Mesendoderm (in vitro differentiated cells): Measurements from ENCODE around the gene MGAT3.

Experiments used
- DNase-seq: peaks from one replicate; pipeline ENCODE4 v3.0.0; 2013
- H2AK5ac ChIP-seq: 2 replicates; pipeline ENCODE4 v1.6.1; 2013; ENCODE audit warnings: low read length, inconsistent platforms
- H2BK120ac ChIP-seq: 2 replicates; pipeline ENCODE4 v1.6.1; 2013; ENCODE audit warnings: low read depth, mild to moderate bottlenecking, low read length, moderate library complexity, mixed read lengths
- H2BK15ac ChIP-seq: replicated peaks from 2 replicates; pipeline ENCODE4 v1.6.1; 2013; ENCODE audit warnings: low read depth, mild to moderate bottlenecking, moderate library complexity
- H2BK5ac ChIP-seq: 2 replicates; pipeline ENCODE4 v1.6.1; 2013; ENCODE audit warnings: low read length, inconsistent platforms
- H3K18ac ChIP-seq: 2 replicates; pipeline ENCODE4 v1.6.1; 2013; ENCODE audit warnings: mild to moderate bottlenecking, low read length, mixed read lengths
- H3K23ac ChIP-seq: one replicate; pipeline ENCODE4 v1.6.1; 2013; ENCODE audit warnings: low read length
- H3K27ac ChIP-seq: 2 replicates; pipeline ENCODE4 v1.5.1; 2013; ENCODE audit warnings: low read depth, mild to moderate bottlenecking, inconsistent platforms, low read length, moderate library complexity
- H3K27me3 ChIP-seq: 2 replicates; pipeline ENCODE4 v1.6.1; 2013; ENCODE audit warnings: low read length, control low read depth, mild to moderate bottlenecking, inconsistent platforms; ENCODE audit not compliant: insufficient read depth, poor library complexity
- H3K36me3 ChIP-seq: 2 replicates; pipeline ENCODE4 v1.6.1; 2013; ENCODE audit warnings: low read length, inconsistent platforms; ENCODE audit not compliant: control insufficient read depth, insufficient read depth
- H3K4ac ChIP-seq: one replicate; pipeline ENCODE4 v1.6.1; 2013; ENCODE audit warnings: low read depth, mild to moderate bottlenecking, low read length, moderate library complexity
- H3K4me1 ChIP-seq: 2 replicates; pipeline ENCODE4 v1.6.1; 2013; ENCODE audit warnings: low read depth, low read length, inconsistent platforms; ENCODE audit not compliant: control insufficient read depth
- H3K4me2 ChIP-seq: 2 replicates; pipeline ENCODE4 v1.6.1; 2013; ENCODE audit warnings: low read length
- H3K4me3 ChIP-seq: 2 replicates; pipeline ENCODE4 v1.5.1; 2013; ENCODE audit warnings: mild to moderate bottlenecking, low read length
- H3K56ac ChIP-seq: one replicate; pipeline ENCODE4 v1.6.1; 2013; ENCODE audit warnings: low read length
- H3K79me1 ChIP-seq: 2 replicates; pipeline ENCODE4 v1.6.1; 2013; ENCODE audit warnings: low read length, inconsistent platforms
- H3K79me2 ChIP-seq: 2 replicates; pipeline ENCODE4 v1.6.1; 2013; ENCODE audit warnings: mild to moderate bottlenecking, low read length; ENCODE audit not compliant: control insufficient read depth, insufficient read depth
- H3K9ac ChIP-seq: 2 replicates; pipeline ENCODE4 v1.6.1; 2013; ENCODE audit warnings: low read length, inconsistent platforms
- H4K5ac ChIP-seq: one replicate; pipeline ENCODE4 v1.6.1; 2013; ENCODE audit warnings: low read length
- H4K8ac ChIP-seq: one replicate; pipeline ENCODE4 v1.6.1; 2013; ENCODE audit warnings: low read depth, mild to moderate bottlenecking, control low read depth, low read length, moderate library complexity
- WGBS: extraction: QIAGEN DNeasy Blood & Tissue Kit; methylation state at CpG from one replicate; pipeline ENCODE4 v1.1.7; 2013; ENCODE audit warnings: low lambda C conversion rate, missing lambda C conversion rate; ENCODE audit not compliant: insufficient coverage; ENCODE audit errors: extremely low coverage; 5-methylcytosine and 5-hydroxymethylcytosine counted together

The MGAT3 gene

DNA sequence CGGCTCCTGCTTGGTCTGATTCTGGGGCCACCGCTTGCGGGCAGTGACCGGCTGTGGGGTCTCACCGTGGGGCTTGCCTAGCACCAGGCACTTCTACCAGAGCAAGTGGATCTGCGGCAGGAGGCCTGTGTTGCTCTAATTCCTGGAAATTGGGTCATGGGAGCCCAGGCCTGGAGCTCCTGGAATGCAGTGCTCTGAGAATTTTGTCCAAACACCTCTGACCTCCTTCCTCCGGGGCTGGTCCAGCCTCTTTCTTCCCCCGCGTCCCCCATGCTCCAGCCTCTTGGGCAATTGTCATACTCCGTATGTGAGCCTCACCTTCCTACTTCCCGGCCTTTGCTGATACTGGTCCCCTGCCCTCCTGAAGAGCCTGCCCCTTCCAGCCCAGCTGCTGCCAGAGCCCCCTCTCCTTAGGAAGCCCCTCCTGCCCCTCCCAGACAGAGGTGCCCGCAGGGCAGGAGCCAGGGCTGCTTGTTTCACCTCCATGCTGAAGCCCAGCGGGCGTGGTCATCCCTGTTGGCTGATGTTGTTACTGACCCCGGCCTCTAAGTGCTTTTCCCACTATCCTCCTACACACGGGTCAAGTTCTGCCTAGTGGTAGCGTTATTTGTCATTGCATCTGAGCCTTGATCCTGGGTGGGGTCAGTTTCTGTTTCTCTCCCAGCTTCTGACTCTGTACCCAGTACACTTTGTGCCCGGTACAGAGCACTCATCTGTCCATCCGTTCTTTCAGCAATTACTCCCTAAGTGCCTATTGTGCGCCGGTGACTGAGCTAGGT is 9.6 kb downstream of the MGAT3 start:
- no peaks in the 10 kb centered on the region for H3K27me3 ChIP-seq
- H2BK5ac ChIP-seq = no peak overlapping the region
- WGBS = no CpG with 5 or more reads among the region's 21 CpGs
- no peak overlapping the region for H4K5ac ChIP-seq
- no peak overlapping the region for H4K8ac ChIP-seq
- no peak overlapping the region for H3K18ac ChIP-seq
- peaks cover 11% of the 10 kb centered on the region for H3K4me1 ChIP-seq
- DNase-seq = no peak
- H2BK120ac ChIP-seq = no peak overlapping the region
- no peaks in the 10 kb centered on the region for H3K36me3 ChIP-seq
- no peak overlapping the region for H3K9ac ChIP-seq
- H3K27ac ChIP-seq = no peak overlapping the region
- no peak overlapping the region for H3K23ac ChIP-seq
- no peak overlapping the region for H3K4me2 ChIP-seq
- H3K79me1 ChIP-seq = peaks cover 4% of the 10 kb centered on the region
- H3K4ac ChIP-seq = no peak overlapping the region
- H3K56ac ChIP-seq = no peak overlapping the region
- H3K4me3 ChIP-seq = no peak overlapping the region
- no peak overlapping the region for H2AK5ac ChIP-seq
- H2BK15ac ChIP-seq = no peak overlapping the region
- no peaks in the 10 kb centered on the region for H3K79me2 ChIP-seq

DNA sequence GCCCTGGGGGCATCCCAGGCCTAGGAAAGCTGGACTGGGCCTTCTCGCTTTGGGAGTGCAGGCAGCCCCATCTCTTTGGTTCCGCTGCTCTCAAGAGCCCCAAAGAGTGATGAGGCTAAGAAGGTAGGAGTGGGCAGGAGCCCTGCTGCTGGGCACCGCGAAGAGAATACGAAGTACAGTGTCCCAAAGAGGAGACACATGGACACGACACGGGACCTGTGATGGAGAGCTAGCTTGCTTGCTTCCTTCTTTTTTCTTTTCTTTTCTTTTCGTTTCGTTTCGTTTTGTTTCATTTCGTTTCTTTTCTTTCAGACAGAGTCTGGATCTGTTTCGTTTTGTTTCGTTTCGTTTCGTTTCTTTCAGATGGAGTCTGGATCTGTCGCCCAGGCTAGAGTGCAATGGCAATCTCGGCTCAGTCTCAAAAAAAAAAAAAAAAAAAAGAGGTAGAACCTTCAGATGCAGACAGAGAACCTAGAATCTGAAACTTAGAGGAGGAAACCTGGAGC is 10.6 kb downstream of the MGAT3 start:
- no peak overlapping the region for H3K27ac ChIP-seq
- H3K56ac ChIP-seq = no peak overlapping the region
- H4K5ac ChIP-seq = no peak overlapping the region
- H3K4me2 ChIP-seq = no peak overlapping the region
- no peak overlapping the region for H2BK120ac ChIP-seq
- H3K23ac ChIP-seq = peak overlapping the region; percentile 6
- H3K4me3 ChIP-seq = no peak overlapping the region
- no peaks in the 10 kb centered on the region for H3K27me3 ChIP-seq
- peaks cover 4% of the 10 kb centered on the region for H3K79me1 ChIP-seq
- no peak overlapping the region for H2BK5ac ChIP-seq
- H3K36me3 ChIP-seq = no peaks in the 10 kb centered on the region
- no peak overlapping the region for H3K4ac ChIP-seq
- no peaks in the 10 kb centered on the region for H3K79me2 ChIP-seq
- WGBS = no CpG with 5 or more reads among the region's 17 CpGs
- H3K9ac ChIP-seq = no peak overlapping the region
- no peak overlapping the region for H2BK15ac ChIP-seq
- no peak overlapping the region for H4K8ac ChIP-seq
- no peak for DNase-seq
- peaks cover 19% of the 10 kb centered on the region for H3K4me1 ChIP-seq
- no peak overlapping the region for H3K18ac ChIP-seq
- no peak overlapping the region for H2AK5ac ChIP-seq

DNA sequence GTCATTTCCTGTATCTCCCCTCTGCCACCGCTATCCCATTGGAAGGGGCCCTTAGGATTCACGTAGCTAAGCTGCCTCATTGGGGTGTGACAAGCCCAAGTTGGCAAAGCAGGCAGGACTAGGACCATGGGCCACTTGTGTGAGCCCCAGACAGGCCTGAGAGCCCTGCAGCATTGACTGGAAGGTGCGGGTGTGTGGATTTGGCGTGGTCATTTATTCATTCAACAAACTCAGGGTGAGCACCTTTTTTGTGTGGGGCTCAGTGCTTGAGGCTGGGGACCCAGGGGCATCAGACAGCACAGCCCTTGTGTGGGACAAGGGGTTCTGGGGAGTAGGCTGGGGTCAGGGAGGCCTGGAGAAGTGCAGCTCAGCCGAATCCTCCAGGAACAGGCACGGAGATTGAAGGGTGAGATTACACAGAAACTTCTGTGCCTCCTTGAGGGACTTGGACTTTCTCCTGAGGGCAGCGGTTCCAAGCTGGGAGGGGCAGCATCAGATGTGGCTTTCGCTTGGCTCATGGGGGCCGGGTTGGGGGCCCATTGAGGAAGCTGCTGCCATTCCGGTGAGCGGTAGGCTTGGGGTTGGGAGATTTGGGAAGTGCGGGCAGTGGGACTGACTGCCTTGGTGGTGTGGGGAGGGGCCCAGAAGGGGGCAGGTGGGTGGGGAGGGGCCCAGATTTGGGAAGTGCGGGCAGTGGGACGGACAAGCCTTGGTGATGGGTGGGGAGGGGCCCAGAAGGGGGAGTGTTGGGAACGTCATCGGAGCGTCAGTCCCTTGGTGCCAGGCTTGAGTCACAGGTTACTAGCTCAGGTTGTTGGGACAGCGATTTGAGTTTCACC is 11.9 kb downstream of the MGAT3 start:
- H3K56ac ChIP-seq = no peak overlapping the region
- no peak overlapping the region for H3K4me2 ChIP-seq
- no peaks in the 10 kb centered on the region for H3K79me2 ChIP-seq
- no peak overlapping the region for H4K5ac ChIP-seq
- WGBS = no CpG with 5 or more reads among the region's 18 CpGs
- H3K4me3 ChIP-seq = no peak overlapping the region
- H2BK5ac ChIP-seq = no peak overlapping the region
- H4K8ac ChIP-seq = no peak overlapping the region
- no peaks in the 10 kb centered on the region for H3K36me3 ChIP-seq
- H3K79me1 ChIP-seq = peaks cover 2% of the 10 kb centered on the region
- no peak overlapping the region for H2AK5ac ChIP-seq
- H3K27ac ChIP-seq = no peak overlapping the region
- H3K18ac ChIP-seq = no peak overlapping the region
- H3K4me1 ChIP-seq = peaks cover 25% of the 10 kb centered on the region
- no peak overlapping the region for H3K9ac ChIP-seq
- no peak overlapping the region for H3K23ac ChIP-seq
- H2BK120ac ChIP-seq = no peak overlapping the region
- H3K4ac ChIP-seq = no peak overlapping the region
- no peak for DNase-seq
- H3K27me3 ChIP-seq = no peaks in the 10 kb centered on the region
- H2BK15ac ChIP-seq = no peak overlapping the region

DNA sequence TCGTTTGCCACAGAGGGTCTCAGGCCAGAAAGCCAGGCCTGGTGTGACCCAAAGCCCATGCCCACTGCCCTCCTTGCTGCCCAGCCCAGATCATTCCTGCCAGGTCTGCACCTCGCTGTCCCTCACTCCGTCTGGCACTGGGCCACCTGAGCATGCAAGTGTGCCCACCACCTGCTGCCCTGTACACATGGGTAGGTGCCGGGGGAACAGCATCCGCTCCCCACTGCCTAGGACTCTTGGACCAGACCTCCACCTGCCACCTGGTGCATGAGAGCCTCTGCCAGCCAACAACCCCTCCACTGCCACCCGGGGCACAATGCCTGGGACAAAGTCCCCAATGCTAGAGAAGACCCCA is 12.5 kb downstream of the MGAT3 start:
- Histone ChIP-seq H3K9ac (no peak overlapping the region), H3K4me2 (no peak overlapping the region), H3K27ac (no peak overlapping the region), H3K27me3 (no peaks in the 10 kb centered on the region), H3K79me1 (no peaks in the 10 kb centered on the region), H4K5ac (no peak overlapping the region), H3K4me3 (no peak overlapping the region), H3K4me1 (peaks cover 30% of the 10 kb centered on the region), H3K23ac (no peak overlapping the region), H2BK120ac (no peak overlapping the region), H2BK15ac (no peak overlapping the region), H2AK5ac (no peak overlapping the region), H3K18ac (no peak overlapping the region), H3K56ac (peak overlapping the region; percentile 66), H3K4ac (no peak overlapping the region), H4K8ac (no peak overlapping the region), H3K36me3 (no peaks in the 10 kb centered on the region), H3K79me2 (no peaks in the 10 kb centered on the region), H2BK5ac (no peak overlapping the region)
- DNase-seq = no peak
- no CpG with 5 or more reads among the region's 6 CpGs for WGBS

DNA sequence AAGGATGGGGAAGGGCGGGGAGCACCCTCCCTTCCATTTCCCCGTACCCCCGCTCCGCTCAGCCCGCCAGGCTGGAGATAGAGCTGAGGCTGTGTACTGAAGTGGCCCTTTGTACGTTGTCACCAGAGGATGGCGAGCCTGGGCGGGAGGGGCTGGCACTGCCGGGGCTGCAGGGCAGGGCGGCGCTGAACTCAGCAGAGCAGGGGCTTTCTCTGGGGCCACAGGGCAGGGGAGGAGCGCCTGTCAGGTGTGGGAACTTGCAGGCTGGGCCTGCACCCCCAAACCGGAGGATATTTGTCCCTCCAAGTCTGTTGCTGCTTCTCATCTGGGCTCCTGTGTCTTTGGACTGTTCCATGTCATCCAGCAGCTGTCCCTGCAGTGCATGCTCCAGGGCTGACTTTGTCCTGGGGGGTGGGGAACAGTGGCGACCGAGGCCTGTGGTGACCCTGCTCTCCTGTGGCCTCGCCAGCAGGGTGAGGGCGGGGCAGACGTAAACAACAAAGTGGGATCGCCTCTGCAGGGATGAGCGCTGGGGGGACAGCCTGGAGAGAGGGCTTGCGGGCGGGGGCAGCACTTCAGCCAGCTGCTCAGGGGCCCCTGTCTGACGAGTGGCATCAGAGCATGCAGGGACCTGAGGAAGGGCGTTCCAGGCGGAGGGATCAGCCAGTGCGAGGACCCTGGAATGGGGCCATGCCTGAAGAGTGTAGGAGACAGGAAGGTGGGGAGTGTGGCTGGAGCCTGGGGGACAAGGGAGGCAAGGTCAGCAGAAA is 13.1 kb downstream of the MGAT3 start:
- Histone ChIP-seq H3K27me3 (no peaks in the 10 kb centered on the region), H4K8ac (no peak overlapping the region), H3K36me3 (no peaks in the 10 kb centered on the region), H3K79me1 (no peaks in the 10 kb centered on the region), H4K5ac (no peak overlapping the region), H2BK120ac (no peak overlapping the region), H2AK5ac (peak overlapping the region; percentile 91), H2BK15ac (no peak overlapping the region), H2BK5ac (peak overlapping the region; percentile 3), H3K79me2 (no peaks in the 10 kb centered on the region), H3K56ac (peak overlapping the region; percentile 66), H3K18ac (no peak overlapping the region), H3K9ac (peak overlapping the region; percentile 36), H3K23ac (no peak overlapping the region), H3K4me3 (no peak overlapping the region), H3K4me1 (peaks cover 32% of the 10 kb centered on the region), H3K27ac (no peak overlapping the region), H3K4ac (no peak overlapping the region), H3K4me2 (no peak overlapping the region)
- no peak for DNase-seq
- no CpG with 5 or more reads among the region's 26 CpGs for WGBS
